GM21360 (cell line): ENCODE data around the gene IFRD1.
"Not testable (repeated sequence)": the region's sequence is repeated elsewhere in the genome, so short reads cannot be mapped to it uniquely, and the experiment has no call there.

ENCODE experiments used
- ATAC-seq: cut with Tn5 transposase; IDR thresholded peaks from one replicate; pipeline ENCODE4 v1.9.1; 2021; ENCODE audit warnings: mild to moderate bottlenecking, moderate library complexity; ENCODE audit not compliant: unreplicated experiment

Gene IFRD1

DNA sequence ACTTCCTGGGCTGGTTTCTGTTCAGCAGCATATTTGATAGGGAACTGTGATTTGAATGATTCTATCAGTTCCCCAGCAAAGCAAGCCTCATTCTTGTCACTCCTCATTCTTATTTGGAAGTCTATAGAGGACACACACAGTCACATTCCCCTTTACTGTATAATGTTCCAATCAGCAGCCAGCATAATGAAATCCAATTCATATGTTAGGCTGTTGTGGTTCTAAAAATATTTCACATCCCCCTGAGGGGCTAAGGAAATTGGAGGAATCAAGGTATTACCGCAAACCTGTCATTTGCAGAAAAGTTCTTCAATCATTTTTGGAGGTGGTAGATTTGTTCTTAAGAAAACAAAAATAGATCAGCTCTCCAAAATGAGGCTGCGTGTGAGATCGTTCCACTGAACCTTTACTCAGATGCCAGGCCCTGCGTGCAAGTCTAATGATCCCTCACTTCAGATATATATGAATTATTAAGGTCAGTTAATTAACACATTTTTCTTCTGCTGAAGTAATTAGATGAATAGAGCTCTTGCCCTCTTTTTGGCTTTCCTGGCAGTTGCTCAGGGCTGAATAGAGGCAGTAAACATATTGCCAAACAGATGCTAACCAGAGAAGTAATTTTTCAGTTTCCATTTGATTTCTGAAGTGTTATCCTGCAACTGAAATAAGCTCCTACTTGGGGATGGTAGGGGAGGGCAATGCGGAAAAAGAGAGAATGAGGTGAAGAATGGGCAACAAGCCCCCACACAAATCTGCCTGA is 62.4 kb downstream of the IFRD1 start:
- no peak for ATAC-seq

DNA sequence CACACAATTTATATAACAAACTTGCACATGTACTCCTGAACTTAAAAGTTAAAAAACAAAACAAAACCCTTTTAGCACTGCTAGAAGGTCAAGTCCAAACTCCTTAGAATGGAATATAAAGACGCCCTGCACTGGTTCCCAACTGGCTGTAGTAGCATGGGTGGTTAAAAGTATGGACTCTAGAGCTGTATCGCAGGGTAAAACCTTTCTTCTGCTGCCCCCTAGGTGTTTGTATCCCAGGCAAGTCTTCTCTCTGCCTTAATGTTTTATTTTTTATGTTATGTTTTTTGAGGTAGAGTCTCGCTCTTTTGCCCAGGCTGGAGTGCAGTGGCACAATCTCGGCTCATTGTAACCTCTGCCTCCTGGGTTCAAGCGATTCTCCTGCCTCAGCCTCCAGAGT is 65.7 kb downstream of the IFRD1 start:
- no peak for ATAC-seq

GRCh38 chr7:112516418-112516817 is 66.2 kb downstream of the IFRD1 start:
- ATAC-seq = not testable (repeated sequence)

DNA sequence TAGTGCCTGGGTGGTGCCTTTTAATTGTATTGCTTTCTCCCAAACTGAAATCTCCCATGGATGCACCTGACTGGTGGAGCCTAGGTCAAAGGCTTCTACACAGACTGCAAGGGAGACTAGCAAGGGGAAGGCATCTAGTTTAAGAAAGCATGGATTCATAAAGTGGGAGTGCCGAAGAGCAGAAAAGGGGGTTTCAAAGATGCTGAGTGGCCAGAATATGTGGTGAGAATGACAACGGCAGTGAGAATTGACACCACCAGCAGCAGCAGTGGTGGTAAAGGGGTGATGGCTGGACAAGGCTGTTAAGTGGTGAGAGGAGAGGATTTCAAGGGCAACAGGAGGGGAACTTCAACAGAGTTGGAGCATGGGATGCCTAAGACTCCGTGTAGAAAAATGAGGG is 67.2 kb downstream of the IFRD1 start:
- no peak for ATAC-seq

GRCh38 chr7:112520787-112521186 is 70.5 kb downstream of the IFRD1 start:
- ATAC-seq = no peak

DNA sequence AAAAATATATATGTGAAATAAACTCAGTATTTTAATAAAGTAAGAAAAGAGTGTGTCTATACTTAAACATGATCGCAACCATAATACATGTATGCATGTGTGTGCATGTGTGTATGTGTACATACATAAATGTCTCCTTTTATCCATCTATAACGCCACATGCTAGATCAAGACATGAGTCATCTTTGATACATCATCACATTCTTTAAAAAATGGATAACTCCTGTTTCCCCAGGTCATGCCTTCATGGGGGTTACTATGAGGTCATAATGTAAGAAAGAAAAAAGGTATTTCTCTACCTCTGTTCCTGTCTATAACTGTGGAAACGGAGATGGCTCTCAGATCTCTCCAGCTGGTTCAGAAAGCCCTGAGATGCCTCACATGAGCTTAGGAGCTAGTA is 71.7 kb downstream of the IFRD1 start:
- no peak for ATAC-seq

DNA sequence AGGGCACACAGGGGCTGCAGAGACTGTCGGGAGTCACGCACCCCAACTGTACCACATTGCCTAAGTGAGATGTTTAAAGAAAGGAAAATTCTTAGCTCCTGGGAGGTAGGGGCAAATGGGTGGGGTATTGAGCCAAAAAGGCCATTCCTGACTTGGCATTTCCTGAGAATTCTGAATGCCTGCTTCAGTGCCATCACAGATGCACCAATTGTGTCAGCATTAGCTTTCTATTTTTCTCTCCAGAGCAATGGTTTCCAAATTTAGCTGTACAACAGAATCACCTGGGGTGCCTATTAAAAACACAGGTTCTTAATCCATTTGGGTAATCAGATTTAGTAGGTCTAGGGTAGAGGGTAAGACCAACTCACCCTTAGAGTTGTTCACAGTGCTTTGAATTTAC is 73.6 kb downstream of the IFRD1 start:
- ATAC-seq = no peak
